GM13977 (cell line): ENCODE measurements around the gene PRKCB.
A peak's percentile ranks its signal among the peaks of the same experiment; 100 is the strongest.

Source experiments
- DNase-seq: peaks from one replicate; pipeline ENCODE4 v3.0.0; 2012; ENCODE audit warnings: low spot score
- CTCF ChIP-seq: IDR thresholded peaks from 2 replicates; pipeline ENCODE4 v1.5.1; 2012; ENCODE audit warnings: mild to moderate bottlenecking, control low read depth; ENCODE audit not compliant: insufficient read depth; ENCODE audit errors: extremely low read depth, missing control alignments
- in situ Hi-C: fragments of 300-500 bp; cut with MboI; formaldehyde crosslinking; loops from one replicate; pipeline ENCODE4 v1.12.0; 2022; ENCODE audit warnings: low sequenced_read_pairs, low pct_unique_long_range_greater_than_20kb, mixed read lengths, inconsistent platforms; ENCODE audit not compliant: unreplicated experiment

The PRKCB gene

DNA sequence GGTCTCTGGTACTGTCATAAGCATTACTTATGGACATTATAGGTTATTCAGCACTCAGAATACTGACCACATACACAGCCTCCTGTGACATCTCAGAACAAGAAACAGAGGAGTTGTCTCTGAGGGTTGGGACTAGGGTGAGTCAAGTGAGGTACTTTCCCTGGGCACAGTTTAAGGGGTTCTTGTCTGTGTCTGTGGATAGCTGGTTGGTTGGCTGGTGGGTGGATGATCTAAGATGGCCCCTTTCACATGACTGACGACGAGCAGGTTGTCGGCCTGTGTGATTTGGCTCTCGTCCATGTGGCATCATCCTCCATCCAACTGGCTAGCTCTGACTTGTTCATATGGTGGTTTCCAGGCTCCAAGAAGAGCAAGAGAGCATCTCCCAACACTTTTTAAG lies 163.9 kb downstream of the PRKCB start:
- in situ Hi-C loops, result no loop called here
- DNase-seq, result peak; percentile 28
- TF ChIP-seq CTCF, result no peak

DNA sequence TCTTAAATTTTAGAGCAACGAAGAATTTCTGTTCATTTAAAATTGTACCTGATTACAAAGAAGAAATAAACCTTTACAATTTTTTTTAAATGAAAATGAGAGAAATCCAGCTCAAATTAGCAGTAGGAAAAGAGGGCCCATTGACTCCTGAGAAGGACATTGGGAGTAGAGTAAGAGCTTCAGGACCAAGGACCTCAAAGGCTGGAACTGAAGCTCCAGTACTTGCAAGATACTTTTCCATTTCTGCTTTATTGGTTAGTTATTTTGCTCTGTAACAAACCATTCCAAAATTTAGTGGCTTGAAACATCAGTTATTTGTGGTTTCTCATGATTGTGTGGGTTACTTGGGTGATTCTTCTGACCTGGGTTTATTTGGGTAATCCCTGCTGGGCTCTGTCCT lies 165.9 kb downstream of the PRKCB start:
- TF ChIP-seq CTCF, result no peak

GRCh38 chr16:24002619-24003018 lies 166.8 kb downstream of the PRKCB start:
- TF ChIP-seq CTCF, result no peak
- in situ Hi-C loops, result no loop called here
- DNase-seq, result no peak

More for the DNA sequence above, 165.9 kb downstream of the PRKCB start:
- in situ Hi-C loops, result no loop called here
- DNase-seq, result no peak

GRCh38 chr16:24005577-24005976 lies 169.8 kb downstream of the PRKCB start:
- DNase-seq, result no peak
- in situ Hi-C loops, result no loop called here
- no peak for TF ChIP-seq CTCF

- in situ Hi-C loops, result no loop called here
- TF ChIP-seq CTCF, result no peak
- no peak for DNase-seq
Observed at GRCh38 chr16:24007391-24007790, 171.6 kb downstream of the PRKCB start.

DNA sequence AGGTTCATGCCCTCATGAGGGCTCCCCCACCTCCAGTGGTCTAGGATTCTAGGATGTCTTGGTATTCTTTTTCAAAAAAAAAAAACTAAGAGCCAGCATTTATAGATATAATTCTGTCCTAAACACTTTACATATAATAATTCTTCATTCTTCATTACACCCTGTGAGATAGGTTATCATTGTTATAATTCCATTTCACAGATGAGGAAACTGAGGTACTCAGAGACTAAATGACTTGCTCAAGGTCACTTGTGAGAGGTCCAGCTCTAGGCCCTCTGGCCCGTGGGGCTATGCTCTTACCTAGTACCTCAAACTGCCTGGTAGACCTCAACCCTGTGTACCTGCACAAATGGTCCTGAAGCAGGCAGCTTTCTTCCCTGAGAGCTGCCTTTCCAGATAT lies 172.2 kb downstream of the PRKCB start:
- in situ Hi-C loops, result no loop called here
- TF ChIP-seq CTCF, result no peak
- DNase-seq, result no peak

GRCh38 chr16:24009098-24009497 lies 173.3 kb downstream of the PRKCB start:
- no peak for DNase-seq
- in situ Hi-C loops, result no loop called here
- TF ChIP-seq CTCF, result no peak
